Panc1 (cell line): ENCODE measurements around the gene SLC27A5. TPM values are rescaled to one million over a fixed set of nuclear protein-coding genes. Genes with fewer than 3 reads are reported as not detected.

Source experiments
- ATAC-seq: fragments of 200-7000 bp; cut with Tn5 transposase; 2 replicates; pipeline ENCODE4 v1.9.1; 2020; ENCODE audit warnings: mild to moderate bottlenecking, moderate library complexity
- BruUV-seq: library from RNA; stranded (reverse); fragments of 400-500 nt; replicated peaks from 2 replicates; lab custom pipeline; 2021; lab: Mats Ljungman, UMichigan
- CTCF ChIA-PET: fragments of 300-600 bp; sonication (Branson Sonifier 250); formaldehyde crosslinking; loops from one replicate; lab custom pipeline; 2022; ENCODE audit warnings: antibody characterized with exemption; lab: Charles Lee
- POLR2A ChIA-PET: fragments of 300-600 bp; sonication (Branson Sonifier 250); formaldehyde crosslinking; loops from one replicate; lab custom pipeline; 2022; ENCODE audit warnings: antibody characterized with exemption; lab: Charles Lee
- DNase-seq: peaks from one replicate; pipeline ENCODE4 v3.0.0-alpha.2; 2010; ENCODE audit warnings: low read depth, low spot score
- H3K27ac ChIP-seq: 2 replicates; pipeline ENCODE4 v1.5.1; 2011; ENCODE audit warnings: mild to moderate bottlenecking, low read length, inconsistent platforms
- H3K27me3 ChIP-seq: fragments of 200-500 bp; sonication (Bioruptor generic); 2 replicates; pipeline ENCODE4 v1.6.0; 2014; ENCODE audit warnings: low read length, inconsistent platforms; ENCODE audit not compliant: control insufficient read depth, insufficient read depth
- H3K36me3 ChIP-seq: fragments of 200-500 bp; sonication (Bioruptor generic); 2 replicates; pipeline ENCODE4 v1.5.1; 2014; ENCODE audit warnings: inconsistent platforms, mild to moderate bottlenecking, low read length, moderate library complexity; ENCODE audit not compliant: control insufficient read depth, insufficient read depth
- H3K4me1 ChIP-seq: 2 replicates; pipeline ENCODE4 v1.5.1; 2011; ENCODE audit warnings: inconsistent platforms, mild to moderate bottlenecking, low read length, moderate library complexity; ENCODE audit not compliant: control insufficient read depth, insufficient read depth
- H3K4me3 ChIP-seq, 2 experiments: 2 replicates each; pipeline ENCODE4 v1.5.1; 2011 to 2012; ENCODE audit warnings: low read depth in 2 of 2, low read length in 2 of 2, mild to moderate bottlenecking in 2 of 2, inconsistent platforms in 1 of 2, moderate library complexity in 1 of 2
- H3K9me3 ChIP-seq: fragments of 200-500 bp; sonication (Bioruptor generic); 2 replicates; pipeline ENCODE4 v1.5.1; 2014; ENCODE audit warnings: low read depth, mild to moderate bottlenecking, inconsistent platforms, low read length, moderate library complexity; ENCODE audit not compliant: control insufficient read depth, insufficient read depth
- CTCF ChIP-seq: fragments of 450-650 bp; IDR thresholded peaks from 2 replicates; pipeline ENCODE4 v1.5.1; 2017; ENCODE audit warnings: mild to moderate bottlenecking
- POLR2AphosphoS5 ChIP-seq: IDR thresholded peaks from 2 replicates; pipeline ENCODE4 v1.6.1; 2012; ENCODE audit warnings: mild to moderate bottlenecking, low read depth, low read length, moderate library complexity
- REST ChIP-seq, 2 experiments: IDR thresholded peaks; 2 replicates each; pipeline ENCODE4 v1.6.1; 2011 to 2012; ENCODE audit warnings: low read depth in 2 of 2, control low read depth in 1 of 2, low read length in 1 of 2, mild to moderate bottlenecking in 1 of 2, moderate library complexity in 1 of 2; ENCODE audit not compliant: insufficient read depth in 1 of 2
- SIN3A ChIP-seq: IDR thresholded peaks from 2 replicates; pipeline ENCODE4 v1.6.1; 2012; ENCODE audit warnings: low read depth, mild to moderate bottlenecking, low read length, moderate library complexity, borderline replicate concordance; ENCODE audit not compliant: insufficient read depth
- TCF7L2 ChIP-seq: IDR thresholded peaks from 2 replicates; pipeline ENCODE4 v1.6.1; 2011; ENCODE audit warnings: mild to moderate bottlenecking, low read depth, low read length, inconsistent platforms
- in situ Hi-C: cut with HindIII; loops from 2 replicates; pipeline ENCODE4 v1.10.0; 2016; ENCODE audit warnings: low sequenced_read_pairs, low pct_unique_long_range_greater_than_20kb
- intact Hi-C: fragments of 100-400 bp; cut with micrococcal nuclease; formaldehyde crosslinking; loops from one replicate; pipeline ENCODE4 v1.10.0; 2022; ENCODE audit not compliant: unreplicated experiment
- total RNA-seq: library from RNA; stranded (reverse); gene quantifications from one replicate; pipeline ENCODE4 v1.2.1, GENCODE V29; 2021; ENCODE audit not compliant: unreplicated experiment

The SLC27A5 gene
- total RNA-seq, 1 experiment from 2014 or later, result 10.7 TPM

GRCh38 chr19:58466089-58466759, 45.6 kb downstream of the SLC27A5 start:
- intact Hi-C loops, result no loop called here
- no peak for TF ChIP-seq TCF7L2
- no peak for TF ChIP-seq SIN3A
- no peak for TF ChIP-seq REST (IDR thresholded peaks at IDR 0.05; ENCODE audit: insufficient read depth in 1 of 2, low read depth in 2 of 2, low read length in 1 of 2)
- no peak for TF ChIP-seq CTCF
- no peak for TF ChIP-seq POLR2AphosphoS5
- DNase-seq (no peak), ATAC-seq (peak; percentile 64)
- BruUV-seq, result no TSS peak
- peak overlapping the region; percentile 48; the same call in 1 of the 2 replicates for H3K27ac ChIP-seq
- H3K36me3 ChIP-seq, result no peaks in the 10 kb centered on the region
- ChIA-PET CTCF (no interaction called here), POLR2A (interaction anchor here (0.7 kb wide), 2 partner anchors 10 to 18 kb away, joined by 3 read pairs; partner anchors contain the start of gene ZNF446)
- H3K4me1 ChIP-seq, result peaks cover 2% of the 10 kb centered on the region; the same call in 1 of the 2 replicates
- H3K27me3 ChIP-seq, result no peaks in the 10 kb centered on the region
- no peaks in the 10 kb centered on the region for H3K9me3 ChIP-seq
- H3K4me3 ChIP-seq, result peak overlapping the region; percentile 73 to 93
- in situ Hi-C loops, result no loop called here

- POLR2A ChIA-PET, result no interaction called here
- no peak overlapping the region for H3K4me3 ChIP-seq
- intact Hi-C loops, result no loop called here
- H3K36me3 ChIP-seq, result no peaks in the 10 kb centered on the region
- DNase-seq, result no peak
- TF ChIP-seq CTCF (no peak), POLR2AphosphoS5 (no peak), TCF7L2 (no peak), SIN3A (no peak), REST (IDR thresholded peaks at IDR 0.05; ENCODE audit: insufficient read depth in 1 of 2, low read depth in 2 of 2, low read length in 1 of 2) (no peak)
- no peaks in the 10 kb centered on the region for H3K9me3 ChIP-seq
- H3K27me3 ChIP-seq, result no peaks in the 10 kb centered on the region
- no TSS peak for BruUV-seq
- no peak overlapping the region for H3K27ac ChIP-seq
- H3K4me1 ChIP-seq, result no peaks in the 10 kb centered on the region
- in situ Hi-C loops, result no loop called here
- CTCF ChIA-PET, result no interaction called here
- ATAC-seq, result no peak
Observed at GRCh38 chr19:58460039-58460438, 51.8 kb downstream of the SLC27A5 start.
